CD4-positive, alpha-beta T cell (primary cell): ENCODE data around the gene ZNF516. TPM values are rescaled to one million over a fixed set of nuclear protein-coding genes. Genes with fewer than 3 reads are reported as not detected.

Experiments
- ATAC-seq: fragments of 200-7000 bp; cut with Tn5 transposase; one replicate; pipeline ENCODE4 v1.10.0; 2022; ENCODE audit warnings: mild to moderate bottlenecking; ENCODE audit not compliant: poor library complexity
- CTCF ChIA-PET: fragments of 350-600 bp; sonication (Branson Sonifier 250); formaldehyde crosslinking; loops from one replicate; lab custom pipeline; 2021; ENCODE audit warnings: antibody characterized with exemption, inconsistent platforms; lab: Charles Lee
- POLR2A ChIA-PET: fragments of 350-600 bp; sonication (Branson Sonifier 250); formaldehyde crosslinking; loops from one replicate; lab custom pipeline; 2021; ENCODE audit warnings: antibody characterized with exemption, inconsistent platforms; lab: Charles Lee
- DNase-seq, 14 experiments: peaks; one replicate each; pipeline ENCODE4 v3.0.0-alpha.2; 2013 to 2020; ENCODE audit warnings: mixed read lengths in 2 of 14
- H3K27ac ChIP-seq, 2 donors: one replicate each; pipeline versions ENCODE4 v1.5.1 to v1.7.0; 2013; ENCODE audit warnings: low read length in 2 of 2, low read depth in 1 of 2, mild to moderate bottlenecking in 1 of 2
- H3K27me3 ChIP-seq, 2 experiments: 1 replicate in 1 of 2; 2 replicates in 1 of 2; pipeline versions ENCODE4 v1.6.1 to v1.7.0; 2013; ENCODE audit warnings: low read length in 2 of 2, control low read depth in 1 of 2, mild to moderate bottlenecking in 1 of 2, moderate library complexity in 1 of 2; ENCODE audit not compliant: insufficient read depth in 2 of 2, control insufficient read depth in 1 of 2
- H3K36me3 ChIP-seq: one replicate; pipeline ENCODE4 v1.6.1; 2013; ENCODE audit warnings: low read length, control low read depth; ENCODE audit not compliant: insufficient read depth
- H3K4me1 ChIP-seq: one replicate; pipeline ENCODE4 v1.6.1; 2013; ENCODE audit warnings: low read length, control low read depth; ENCODE audit not compliant: insufficient read depth
- H3K4me3 ChIP-seq: one replicate; pipeline ENCODE4 v1.5.1; 2013; ENCODE audit warnings: mild to moderate bottlenecking, low read length, moderate library complexity
- H3K9me3 ChIP-seq, 2 experiments: 1 replicate in 1 of 2; 2 replicates in 1 of 2; pipeline versions ENCODE4 v1.6.1 to v1.7.0; 2013; ENCODE audit warnings: low read length in 2 of 2, mild to moderate bottlenecking in 2 of 2, control low read depth in 1 of 2, moderate library complexity in 1 of 2; ENCODE audit not compliant: control insufficient read depth in 1 of 2, insufficient read depth in 1 of 2
- H3K27ac Mint-ChIP-seq: one replicate; pipeline ENCODE4 v1.8.0; 2020; ENCODE audit warnings: mixed read lengths
- H3K27me3 Mint-ChIP-seq: one replicate; pipeline ENCODE4 v1.8.0; 2021; ENCODE audit warnings: mixed read lengths
- H3K36me3 Mint-ChIP-seq: one replicate; pipeline ENCODE4 v1.8.0; 2021; ENCODE audit warnings: low read depth, mixed read lengths
- H3K4me1 Mint-ChIP-seq: one replicate; pipeline ENCODE4 v1.8.0; 2021; ENCODE audit warnings: low read depth, mixed read lengths
- H3K4me3 Mint-ChIP-seq: one replicate; pipeline ENCODE4 v1.8.0; 2020; ENCODE audit warnings: mild to moderate bottlenecking, mixed read lengths
- H3K9me3 Mint-ChIP-seq: one replicate; pipeline ENCODE4 v1.8.0; 2020; ENCODE audit warnings: mixed read lengths
- intact Hi-C, 2 experiments: fragments of 100-400 bp; cut with DNase I in 1 of 2; cut with micrococcal nuclease in 1 of 2; formaldehyde crosslinking; loops; one replicate each; pipeline versions ENCODE4 v1.15.1 to v1.9.0; 2023 to 2025; cut with DNase I, micrococcal nuclease
- total RNA-seq, 174 experiments: library from RNA in 2 of 174; stranded (reverse) in 2 of 174; gene quantifications; one replicate each; pipeline ENCODE4 v1.2.3 and lab custom pipeline; 2021 to 2026
- TF ChIP-seq, protein P1 (sequence below): fragments of 200-600 bp; IDR thresholded peaks from one replicate; pipeline ENCODE4 v1.8.0; 2022; ENCODE audit warnings: antibody characterized with exemption, mild to moderate bottlenecking

ZNF516 gene
- total RNA-seq, 2 experiments from 2014 or later = 22.4 to 29.3 TPM

DNA sequence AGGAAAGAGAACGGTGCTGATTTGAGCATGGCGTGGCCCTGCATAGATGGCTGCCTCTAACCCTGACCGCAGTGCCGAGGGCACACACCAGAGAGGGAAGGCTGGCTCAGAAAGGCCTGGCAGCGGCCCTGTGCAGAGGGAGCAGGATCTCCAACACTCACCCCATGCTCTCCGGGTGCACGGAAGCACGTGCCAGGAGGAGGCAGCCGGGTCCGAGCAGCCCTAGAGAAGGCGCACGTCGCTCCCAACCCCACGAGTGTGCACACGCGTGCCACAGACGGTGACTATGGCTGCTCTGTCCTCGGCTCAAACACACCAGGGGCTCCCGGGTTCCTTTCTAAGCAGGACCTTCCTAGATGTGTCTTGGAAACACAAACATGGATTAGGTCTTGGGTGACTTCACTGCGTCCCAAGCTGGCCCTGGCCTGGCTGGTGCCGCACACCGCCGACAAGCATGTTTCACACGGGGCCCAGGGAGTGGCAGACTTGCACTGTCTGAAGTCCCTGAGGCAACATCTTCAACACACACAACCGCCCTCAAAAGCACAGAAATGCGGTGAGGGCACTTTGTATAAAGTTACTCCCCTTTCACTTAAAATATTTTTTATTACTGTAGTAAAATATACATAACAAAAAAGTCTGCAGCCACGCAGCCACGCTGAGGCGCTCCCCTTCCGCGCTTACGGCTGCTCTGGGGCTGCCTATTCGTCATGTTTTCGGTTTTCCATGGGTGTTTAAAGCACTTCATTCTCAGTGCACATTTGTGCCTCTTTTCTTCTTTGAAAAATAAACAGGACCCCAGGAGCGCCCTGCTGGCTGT, 110.0 kb downstream of the ZNF516 start:
- no peak overlapping the region for H3K27ac Mint-ChIP-seq
- Histone ChIP-seq H3K27me3 (peaks cover 0 to 2% of the 10 kb centered on the region in 2 experiments), H3K36me3 (no peaks in the 10 kb centered on the region), H3K9me3 (no peaks in the 10 kb centered on the region), H3K27ac (no peak overlapping the region), H3K4me1 (peaks cover 28% of the 10 kb centered on the region), H3K4me3 (no peak overlapping the region)
- H3K9me3 Mint-ChIP-seq = no peaks in the 10 kb centered on the region
- POLR2A ChIA-PET = no interaction called here
- ATAC-seq = no peak
- no peak overlapping the region for H3K4me3 Mint-ChIP-seq
- DNase-seq = no peak
- no peaks in the 10 kb centered on the region for H3K27me3 Mint-ChIP-seq
- peaks cover 6% of the 10 kb centered on the region for H3K36me3 Mint-ChIP-seq
- TF ChIP-seq, protein P1, sequence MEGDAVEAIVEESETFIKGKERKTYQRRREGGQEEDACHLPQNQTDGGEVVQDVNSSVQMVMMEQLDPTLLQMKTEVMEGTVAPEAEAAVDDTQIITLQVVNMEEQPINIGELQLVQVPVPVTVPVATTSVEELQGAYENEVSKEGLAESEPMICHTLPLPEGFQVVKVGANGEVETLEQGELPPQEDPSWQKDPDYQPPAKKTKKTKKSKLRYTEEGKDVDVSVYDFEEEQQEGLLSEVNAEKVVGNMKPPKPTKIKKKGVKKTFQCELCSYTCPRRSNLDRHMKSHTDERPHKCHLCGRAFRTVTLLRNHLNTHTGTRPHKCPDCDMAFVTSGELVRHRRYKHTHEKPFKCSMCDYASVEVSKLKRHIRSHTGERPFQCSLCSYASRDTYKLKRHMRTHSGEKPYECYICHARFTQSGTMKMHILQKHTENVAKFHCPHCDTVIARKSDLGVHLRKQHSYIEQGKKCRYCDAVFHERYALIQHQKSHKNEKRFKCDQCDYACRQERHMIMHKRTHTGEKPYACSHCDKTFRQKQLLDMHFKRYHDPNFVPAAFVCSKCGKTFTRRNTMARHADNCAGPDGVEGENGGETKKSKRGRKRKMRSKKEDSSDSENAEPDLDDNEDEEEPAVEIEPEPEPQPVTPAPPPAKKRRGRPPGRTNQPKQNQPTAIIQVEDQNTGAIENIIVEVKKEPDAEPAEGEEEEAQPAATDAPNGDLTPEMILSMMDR = no peak
- CTCF ChIA-PET = interaction anchor here (1.0 kb wide), 1 partner anchor 14 kb away, joined by 3 read pairs; no protein-coding TSS in a partner anchor
- intact Hi-C loops = no loop called here
- H3K4me1 Mint-ChIP-seq = peaks cover 35% of the 10 kb centered on the region

DNA sequence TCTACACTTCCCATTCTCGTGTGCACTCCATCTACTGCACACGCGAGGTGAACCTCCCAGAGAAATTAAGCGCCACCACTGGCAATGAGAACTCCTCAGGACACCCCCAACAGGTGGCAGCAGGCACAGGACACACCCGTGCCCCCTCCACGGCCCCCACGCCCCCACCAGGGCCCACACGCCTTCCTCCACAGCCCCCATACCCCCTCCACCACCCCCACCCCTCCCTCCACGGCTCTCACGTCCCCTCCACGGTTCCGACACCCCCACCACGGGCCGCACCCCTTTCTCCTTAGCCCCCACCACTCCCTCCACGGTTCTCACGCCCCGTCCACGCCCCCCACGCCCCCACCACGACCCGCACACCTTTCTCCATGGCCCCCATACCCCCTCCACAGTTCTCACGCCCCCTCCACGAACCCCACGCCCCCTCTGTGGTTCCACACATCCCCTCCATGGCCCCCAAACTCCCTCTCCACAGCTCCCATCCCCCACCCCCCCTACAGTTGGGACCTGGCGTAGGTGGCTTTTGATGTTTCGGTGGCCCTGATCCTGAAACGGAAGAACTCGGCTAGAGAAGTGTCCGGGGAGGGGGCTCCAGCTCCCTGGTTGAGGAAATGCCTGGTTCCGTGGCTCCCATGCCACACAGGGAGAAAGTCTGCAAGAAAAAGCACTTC, 110.8 kb downstream of the ZNF516 start:
- no peaks in the 10 kb centered on the region for H3K36me3 ChIP-seq
- ChIA-PET POLR2A (no interaction called here), CTCF (interaction anchor here (1.0 kb wide), 1 partner anchor 15 kb away, joined by 3 read pairs; no protein-coding TSS in a partner anchor)
- no peak overlapping the region for H3K27ac ChIP-seq
- DNase-seq (no peak), ATAC-seq (no peak)
- intact Hi-C loops = no loop called here
- peaks cover 13% of the 10 kb centered on the region for H3K36me3 Mint-ChIP-seq
- no peak overlapping the region for H3K4me3 Mint-ChIP-seq
- no peak overlapping the region for H3K4me3 ChIP-seq
- peaks cover 0 to 2% of the 10 kb centered on the region in 2 experiments for H3K27me3 ChIP-seq
- peaks cover 24% of the 10 kb centered on the region for H3K4me1 ChIP-seq
- no peaks in the 10 kb centered on the region for H3K9me3 Mint-ChIP-seq
- H3K9me3 ChIP-seq = peaks cover 0 to 7% of the 10 kb centered on the region in 2 experiments
- H3K27me3 Mint-ChIP-seq = no peaks in the 10 kb centered on the region
- H3K4me1 Mint-ChIP-seq = peaks cover 27% of the 10 kb centered on the region
- no peak overlapping the region for H3K27ac Mint-ChIP-seq
- TF ChIP-seq, protein P1 = no peak

DNA sequence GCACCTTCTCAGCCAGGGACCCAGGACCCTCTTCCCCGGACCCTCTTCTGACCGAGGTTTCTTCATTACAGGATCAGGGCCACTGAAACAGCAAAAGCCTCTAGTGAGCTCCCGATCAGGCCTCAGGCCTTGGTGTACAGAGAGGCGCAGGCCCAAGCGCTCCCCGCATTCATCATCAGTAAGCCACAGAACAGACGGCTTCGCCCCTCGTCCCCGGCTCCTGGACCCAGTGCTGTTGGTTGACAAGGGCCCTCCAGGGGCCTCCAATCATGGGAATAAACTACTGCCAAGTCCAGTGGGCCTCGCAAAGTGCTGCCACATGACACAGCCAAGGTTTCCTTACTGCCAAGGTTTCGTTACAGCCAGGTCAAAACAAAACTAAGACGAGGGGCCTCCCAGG, 111.4 kb downstream of the ZNF516 start:
- Histone ChIP-seq H3K4me1 (peaks cover 24% of the 10 kb centered on the region), H3K27me3 (peaks cover 0 to 2% of the 10 kb centered on the region in 2 experiments), H3K9me3 (peaks cover 0 to 7% of the 10 kb centered on the region in 2 experiments), H3K36me3 (no peaks in the 10 kb centered on the region), H3K4me3 (no peak overlapping the region), H3K27ac (no peak overlapping the region)
- H3K27me3 Mint-ChIP-seq = no peaks in the 10 kb centered on the region
- POLR2A ChIA-PET = no interaction called here
- H3K36me3 Mint-ChIP-seq = peaks cover 13% of the 10 kb centered on the region
- no peak overlapping the region for H3K27ac Mint-ChIP-seq
- no peak for DNase-seq
- ATAC-seq = no peak
- H3K4me3 Mint-ChIP-seq = no peak overlapping the region
- CTCF ChIA-PET = no interaction called here
- TF ChIP-seq, protein P1 = no peak
- H3K9me3 Mint-ChIP-seq = no peaks in the 10 kb centered on the region
- H3K4me1 Mint-ChIP-seq = peaks cover 24% of the 10 kb centered on the region
- intact Hi-C loops = no loop called here
